GM18508 (cell line): ENCODE data around the gene MTX3.

ENCODE experiments used
- ATAC-seq: cut with Tn5 transposase; IDR thresholded peaks from one replicate; pipeline ENCODE4 v1.9.1; 2021; ENCODE audit warnings: moderate number of reproducible peaks; ENCODE audit not compliant: insufficient read depth, unreplicated experiment

MTX3 gene

DNA sequence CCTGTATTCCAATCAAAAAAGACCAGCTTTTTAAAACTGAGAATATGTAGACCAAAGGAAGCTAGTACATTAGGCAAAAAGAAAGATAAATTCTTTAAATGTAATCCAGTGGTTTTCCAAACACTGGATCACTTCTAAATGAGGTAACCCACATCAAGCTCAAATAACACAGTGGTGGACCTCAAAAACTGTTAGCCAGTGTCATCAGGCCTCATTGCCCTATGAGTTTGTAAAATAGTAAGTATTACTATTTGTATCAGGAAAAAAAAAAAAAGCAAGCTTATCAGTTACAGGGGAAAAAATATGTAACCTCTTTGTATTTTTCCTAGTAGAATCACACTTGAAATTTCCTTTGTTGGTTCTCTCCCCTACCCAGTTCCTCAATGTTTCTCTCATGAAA, 6.7 kb downstream of the MTX3 start:
- ATAC-seq, result no peak

DNA sequence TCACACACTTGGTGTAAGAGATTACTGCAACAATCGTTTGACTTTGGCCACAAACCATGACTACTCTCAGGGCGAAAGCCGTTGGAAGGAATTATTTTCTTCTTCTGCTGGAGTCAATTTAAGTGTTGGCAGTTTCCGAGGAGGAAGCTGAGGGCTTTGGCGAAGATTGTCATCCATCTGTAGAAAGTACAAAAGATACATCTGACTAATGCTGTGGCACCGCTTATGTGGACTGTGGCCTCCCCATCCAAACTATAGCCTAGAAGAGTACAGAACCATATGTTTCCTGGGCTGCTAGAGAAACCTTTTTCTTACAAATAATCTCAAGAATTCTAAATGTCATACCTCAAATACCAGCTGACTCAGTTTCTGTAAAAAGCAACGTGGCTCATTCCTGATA, 7.4 kb downstream of the MTX3 start:
- ATAC-seq, result no peak

DNA sequence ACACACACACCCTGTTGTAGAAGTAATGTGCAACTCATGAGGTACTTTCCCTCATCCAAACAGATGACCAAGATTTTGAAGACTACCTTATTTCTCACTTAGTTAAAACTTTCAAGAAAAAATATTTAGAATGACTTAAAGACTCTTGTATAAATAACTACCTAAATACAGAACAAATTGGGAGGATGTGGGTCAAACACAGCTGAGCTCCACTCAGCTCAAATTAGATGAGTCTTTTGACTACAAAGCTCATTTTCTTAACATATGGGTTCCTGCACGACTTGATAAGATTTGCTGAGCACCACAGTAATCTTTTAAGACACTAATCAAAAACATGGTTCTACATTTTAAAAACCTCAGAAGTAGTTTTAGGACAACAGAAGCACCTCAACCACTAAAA, 8.9 kb downstream of the MTX3 start:
- ATAC-seq, result no peak

DNA sequence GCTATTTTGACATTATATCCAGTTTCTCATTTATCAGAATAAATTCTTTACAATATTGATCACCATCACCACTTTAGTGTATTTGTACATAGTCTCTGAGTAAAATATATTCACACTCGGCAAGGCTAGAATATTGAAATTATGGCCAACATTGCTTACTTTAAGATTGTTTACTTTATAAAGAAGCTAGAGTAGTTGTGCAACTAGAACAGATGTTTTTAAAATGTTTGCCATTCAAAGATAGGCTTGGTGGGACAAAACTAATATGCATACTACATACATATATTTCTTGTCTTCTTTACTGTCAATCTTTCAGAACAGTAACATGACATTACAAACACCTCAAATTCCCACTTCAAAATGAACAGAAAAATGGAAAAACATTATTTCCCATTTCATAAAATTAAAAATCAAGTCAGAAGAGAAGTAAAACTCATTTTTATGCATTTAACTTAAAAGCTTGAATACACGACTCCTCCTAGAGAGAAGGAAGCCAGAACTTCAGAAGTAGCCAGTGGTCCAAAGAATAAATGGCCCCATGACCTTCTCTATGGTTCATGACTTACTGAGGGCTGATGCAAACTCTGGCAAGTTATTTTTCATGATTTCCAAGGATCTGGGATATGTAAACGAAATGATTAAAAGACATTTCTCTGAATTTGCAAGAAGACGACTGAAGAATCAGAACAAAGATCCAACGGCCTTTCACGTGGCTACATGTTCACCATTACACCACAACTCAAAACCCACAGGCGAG, 14.1 kb downstream of the MTX3 start:
- no peak for ATAC-seq

DNA sequence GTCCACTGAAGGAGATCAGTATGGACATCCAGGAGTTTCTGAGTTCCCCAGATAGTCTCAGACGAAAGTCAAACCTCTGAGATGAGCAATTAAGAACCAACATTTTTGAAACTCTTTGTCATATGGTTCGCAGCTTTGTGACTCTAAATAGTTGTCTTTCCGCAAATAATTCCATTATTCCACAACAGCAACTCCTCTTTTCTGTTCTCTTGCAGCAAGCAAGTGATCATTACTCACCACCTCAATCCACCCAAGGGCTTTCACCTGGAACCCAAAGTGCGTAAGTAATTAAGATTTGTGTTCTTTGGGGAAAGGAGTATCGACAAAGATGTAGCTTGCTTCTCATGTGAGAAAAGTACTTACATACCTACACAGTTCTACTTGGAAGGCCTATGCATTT, 15.6 kb downstream of the MTX3 start:
- no peak for ATAC-seq

DNA sequence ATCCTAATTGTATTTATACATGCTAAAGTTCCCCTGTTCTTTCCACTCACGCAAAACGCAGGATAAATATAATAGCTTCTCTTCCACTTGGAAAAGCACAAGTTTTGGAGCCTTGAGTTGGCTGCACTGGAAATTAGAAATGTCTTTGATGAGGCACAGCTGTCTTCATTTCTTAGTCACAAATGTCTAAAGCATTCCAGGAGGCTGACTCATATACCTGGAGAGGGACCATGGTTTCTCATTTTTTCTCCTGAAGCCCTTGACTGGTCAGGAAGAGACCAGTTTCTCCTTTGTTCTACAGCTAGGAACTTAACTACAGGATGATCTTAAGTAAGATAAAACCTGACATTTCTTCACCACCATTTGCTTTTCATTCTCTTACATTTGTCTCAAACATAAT, 16.2 kb downstream of the MTX3 start:
- no peak for ATAC-seq

DNA sequence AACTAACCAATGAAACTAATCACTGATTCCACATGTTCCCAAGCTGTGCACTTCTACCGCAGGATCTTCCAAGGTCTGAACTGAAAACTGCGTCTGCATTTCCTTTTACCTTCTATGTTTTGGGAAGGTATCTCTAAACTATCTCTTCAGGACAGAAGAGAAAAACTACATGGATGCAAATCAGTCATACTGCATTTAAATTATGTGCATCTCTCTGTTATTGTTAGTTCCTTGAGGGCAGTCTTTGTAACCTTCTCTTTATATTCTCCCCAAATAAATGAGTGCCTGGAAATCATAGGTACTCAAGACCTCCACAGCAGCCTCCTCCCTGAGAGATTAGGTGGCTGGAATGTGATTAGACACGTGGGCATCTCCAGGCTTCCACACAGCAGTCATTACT, 17.1 kb downstream of the MTX3 start:
- ATAC-seq, result no peak

DNA sequence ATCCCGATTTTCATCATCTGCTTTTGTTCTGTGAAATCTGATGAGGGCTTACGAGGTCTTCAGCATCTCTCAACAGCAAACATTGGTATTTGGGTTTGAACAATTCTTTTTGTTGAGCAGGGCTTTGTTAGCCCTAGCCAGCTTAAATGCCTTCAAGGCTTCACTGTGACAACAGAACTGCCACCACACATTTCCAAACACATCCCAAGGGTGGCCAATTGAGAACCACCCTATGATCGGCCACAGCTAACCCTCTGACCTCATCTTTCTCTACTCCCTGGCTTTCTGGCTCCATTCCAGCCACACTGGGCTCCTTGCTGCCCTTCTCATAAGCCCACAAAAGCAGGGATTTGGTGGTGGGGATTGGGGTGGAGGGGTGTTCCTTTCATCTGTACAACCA, 17.6 kb downstream of the MTX3 start:
- ATAC-seq, result no peak

DNA sequence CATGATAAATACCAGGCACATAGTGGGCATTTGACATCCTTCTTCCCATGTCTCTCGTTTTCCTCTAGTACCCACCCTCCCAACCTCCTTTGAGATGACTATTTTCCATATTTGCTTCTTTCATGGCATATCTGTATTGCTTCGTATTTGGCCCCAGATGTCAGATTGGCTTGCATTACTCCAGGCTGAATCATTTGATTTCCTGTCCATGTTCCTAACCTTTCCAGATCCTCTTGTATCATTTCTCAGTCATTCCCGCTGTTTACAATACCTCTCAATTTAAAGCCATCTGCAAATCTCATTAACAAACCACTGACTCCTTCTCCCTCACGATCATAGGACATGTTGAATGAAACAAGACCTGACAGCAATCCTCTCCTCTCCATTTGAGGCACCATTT, 19.9 kb downstream of the MTX3 start:
- ATAC-seq, result no peak

DNA sequence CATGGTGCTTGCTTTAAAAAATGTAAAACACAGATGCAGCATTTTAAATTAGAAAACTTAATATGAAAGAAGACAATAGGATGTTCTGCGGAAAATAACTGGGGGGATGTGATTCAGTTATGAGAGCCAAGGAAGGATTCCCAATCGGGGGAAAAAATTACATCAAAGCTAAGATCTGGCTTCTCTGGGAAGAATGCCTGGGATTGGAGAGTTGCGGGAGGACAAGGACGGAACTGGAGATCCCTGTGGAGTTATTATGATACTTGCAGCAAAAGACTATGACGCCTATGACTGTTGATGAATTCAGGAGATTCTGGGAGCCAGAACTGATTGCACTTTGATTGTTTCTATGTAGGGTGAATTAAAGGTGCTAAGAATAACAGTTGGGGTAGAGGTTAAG, 24.6 kb downstream of the MTX3 start:
- ATAC-seq, result no peak

DNA sequence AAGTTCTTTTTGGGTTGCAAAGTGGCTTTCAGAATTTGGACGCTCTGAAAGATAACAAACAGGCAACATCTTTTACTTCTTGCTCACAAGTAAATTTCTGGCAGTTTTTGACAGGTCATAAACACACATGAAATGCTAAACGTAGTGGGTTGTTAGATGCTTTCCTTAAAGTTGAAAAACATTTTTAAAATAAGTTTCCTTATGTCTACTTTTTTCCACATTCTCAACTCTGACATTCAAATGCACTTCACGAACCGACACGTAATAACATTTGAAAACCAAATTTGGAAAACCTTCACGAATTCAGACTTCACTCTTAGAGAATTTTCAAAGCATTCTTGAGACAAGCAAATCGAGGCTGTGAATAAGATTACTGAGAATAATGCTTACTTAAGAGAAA, 26.9 kb downstream of the MTX3 start:
- no peak for ATAC-seq

DNA sequence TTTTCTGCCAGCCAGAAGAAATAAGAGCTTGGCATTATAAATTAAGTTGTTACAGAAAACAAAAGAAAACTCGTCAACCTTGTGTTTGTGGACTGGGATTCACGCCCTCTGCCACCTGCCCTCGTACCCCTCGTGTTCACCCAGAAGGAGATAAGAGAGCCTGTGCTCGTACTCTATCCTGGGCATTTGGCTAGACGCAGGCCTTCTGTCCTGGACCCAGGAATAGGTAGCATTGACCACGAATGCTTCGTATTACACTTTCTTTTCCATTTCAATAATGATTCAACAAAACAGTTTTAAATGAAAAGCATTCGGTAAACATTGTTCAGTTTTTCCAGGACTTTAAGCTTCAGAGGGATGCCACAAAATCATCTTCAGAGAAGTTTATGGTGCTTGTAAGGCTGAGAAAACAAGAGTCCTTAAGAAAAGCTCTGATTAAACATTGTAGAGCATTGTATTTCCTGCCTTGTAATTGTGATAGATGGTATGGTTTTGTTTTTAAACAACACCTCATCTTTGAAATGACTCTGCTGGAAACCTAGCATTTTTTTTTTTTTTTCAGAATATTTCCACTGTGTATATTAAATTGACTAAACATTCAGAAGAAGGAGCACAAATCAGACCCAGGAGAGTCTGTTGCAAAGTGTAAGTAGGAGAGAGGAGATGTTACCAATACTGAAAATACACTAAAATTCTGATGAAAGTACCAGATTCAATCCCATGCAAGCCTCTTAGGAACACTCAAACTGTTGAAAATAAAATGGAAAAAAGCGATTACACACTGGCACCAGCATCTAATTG, 27.6 kb downstream of the MTX3 start:
- no peak for ATAC-seq

DNA sequence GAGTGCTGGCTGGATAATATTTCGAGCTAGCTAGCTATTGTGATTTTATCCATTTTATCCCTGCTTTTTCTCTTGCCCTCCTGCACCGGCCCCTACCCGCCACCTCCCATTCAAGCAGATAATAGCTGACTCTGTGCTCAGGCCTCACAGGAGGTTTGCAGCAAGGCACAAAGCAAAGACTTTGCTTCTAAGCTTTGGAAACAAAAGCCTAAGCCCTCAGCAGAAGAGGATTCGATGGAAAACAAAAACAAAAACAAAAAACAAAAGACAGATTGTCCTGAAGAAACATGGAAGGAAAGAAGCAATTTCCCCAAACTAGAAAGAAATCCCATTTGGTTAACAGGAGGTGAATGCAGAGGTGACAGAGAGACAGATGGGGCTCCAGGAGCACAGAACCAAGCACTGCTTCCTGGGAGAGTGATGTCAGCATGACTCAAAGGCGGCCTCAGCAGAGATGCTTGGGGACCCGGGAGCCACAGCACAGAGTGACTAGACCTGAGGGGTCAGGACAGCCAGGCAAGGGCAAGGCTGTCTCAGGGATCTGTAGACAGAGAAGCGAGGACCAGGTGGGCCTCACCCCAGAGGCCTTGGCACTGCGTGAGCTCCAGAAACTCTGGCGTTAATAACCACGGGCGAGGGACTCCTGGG, 28.4 kb downstream of the MTX3 start:
- no peak for ATAC-seq

DNA sequence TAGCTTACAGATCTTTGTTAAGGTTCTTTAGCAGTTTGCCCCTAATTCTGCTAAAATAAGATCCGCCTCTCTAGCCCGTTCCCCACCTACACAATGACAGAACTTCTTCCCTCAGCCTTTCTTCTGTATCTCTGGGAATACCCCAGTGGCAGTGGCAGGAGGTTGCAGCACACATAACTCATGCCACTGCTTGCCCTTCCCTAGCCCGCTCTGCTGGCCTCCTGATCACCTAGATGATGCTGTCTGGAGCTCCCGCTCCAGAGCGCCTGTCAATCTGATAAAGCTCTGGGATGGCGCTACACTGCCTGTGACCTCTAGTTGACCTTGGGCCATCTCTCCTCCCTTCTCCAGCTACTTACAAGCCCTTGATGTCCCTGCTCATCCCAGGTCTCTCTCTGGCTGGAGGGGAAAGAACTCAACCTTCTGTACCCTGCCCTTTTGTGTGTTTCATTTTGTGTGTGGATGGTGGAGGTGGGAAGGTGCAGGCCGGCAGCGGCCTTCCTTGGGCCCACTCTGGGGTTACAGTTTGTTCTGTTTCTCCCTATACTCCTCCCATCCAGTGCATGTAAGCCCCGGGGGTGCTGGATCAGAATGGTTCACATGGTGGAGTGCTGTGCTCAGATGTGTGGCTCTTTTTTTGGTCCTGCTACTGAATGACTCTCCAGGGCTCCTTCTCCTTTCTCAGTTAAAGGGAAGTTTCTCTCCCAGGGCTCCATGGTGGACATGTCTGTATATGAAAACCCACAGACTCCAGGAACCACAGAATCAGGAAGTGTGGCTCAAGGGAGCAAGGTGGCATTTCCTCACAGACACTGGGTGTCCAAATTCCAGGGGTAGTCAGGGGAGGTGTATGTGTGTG, 29.1 kb downstream of the MTX3 start:
- no peak for ATAC-seq

DNA sequence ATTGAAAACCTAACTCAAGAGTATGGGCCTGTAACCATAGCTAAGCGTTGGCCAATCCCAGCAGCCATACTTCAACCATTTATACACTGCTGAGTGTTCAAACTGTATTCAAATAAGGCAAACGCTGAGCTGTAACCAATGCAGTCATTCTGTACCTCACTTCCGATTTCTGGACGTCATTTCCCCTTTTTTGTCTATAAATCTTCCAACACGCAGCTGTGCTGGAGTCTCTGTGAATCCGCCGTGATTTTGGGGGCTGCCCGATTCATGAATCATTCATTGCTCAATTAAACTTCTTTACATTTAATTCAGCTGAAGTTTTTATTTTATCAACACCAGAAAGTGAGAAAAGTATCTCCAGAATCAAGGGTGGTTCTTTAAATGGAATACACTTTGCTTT, 31.7 kb downstream of the MTX3 start:
- no peak for ATAC-seq

DNA sequence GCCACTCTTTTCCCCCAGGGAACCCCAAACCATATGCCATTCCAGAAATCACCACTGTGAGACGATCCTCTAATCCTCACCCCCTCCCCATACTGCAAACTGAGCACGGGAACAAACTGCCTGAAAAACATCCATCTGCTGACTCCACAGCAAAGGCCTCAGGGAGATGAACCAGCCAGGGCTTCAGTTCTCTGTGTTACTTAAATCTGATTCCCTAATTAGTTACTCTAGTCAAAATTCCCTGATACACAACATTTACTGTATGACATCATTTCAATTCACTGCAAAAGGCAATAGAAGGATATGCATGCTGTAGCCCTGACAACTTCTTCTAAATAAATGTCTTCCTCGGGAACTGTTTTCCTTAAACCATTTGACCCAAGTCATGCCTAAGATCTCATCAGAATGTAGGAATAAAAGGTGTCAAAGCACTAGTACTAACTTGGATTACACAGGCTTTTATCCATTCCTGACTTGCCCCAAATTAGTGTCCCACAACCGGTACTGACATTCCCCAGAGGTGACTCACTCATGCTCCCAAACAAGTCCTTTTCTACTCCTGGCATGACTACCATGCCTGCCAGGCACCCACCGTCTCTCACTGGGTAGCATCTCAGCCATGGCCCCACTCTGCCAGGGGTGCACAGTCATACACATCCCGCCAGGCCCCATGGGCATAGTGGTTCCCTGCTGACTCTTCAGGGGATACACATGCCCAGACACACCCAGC, 35.0 kb downstream of the MTX3 start:
- no peak for ATAC-seq

DNA sequence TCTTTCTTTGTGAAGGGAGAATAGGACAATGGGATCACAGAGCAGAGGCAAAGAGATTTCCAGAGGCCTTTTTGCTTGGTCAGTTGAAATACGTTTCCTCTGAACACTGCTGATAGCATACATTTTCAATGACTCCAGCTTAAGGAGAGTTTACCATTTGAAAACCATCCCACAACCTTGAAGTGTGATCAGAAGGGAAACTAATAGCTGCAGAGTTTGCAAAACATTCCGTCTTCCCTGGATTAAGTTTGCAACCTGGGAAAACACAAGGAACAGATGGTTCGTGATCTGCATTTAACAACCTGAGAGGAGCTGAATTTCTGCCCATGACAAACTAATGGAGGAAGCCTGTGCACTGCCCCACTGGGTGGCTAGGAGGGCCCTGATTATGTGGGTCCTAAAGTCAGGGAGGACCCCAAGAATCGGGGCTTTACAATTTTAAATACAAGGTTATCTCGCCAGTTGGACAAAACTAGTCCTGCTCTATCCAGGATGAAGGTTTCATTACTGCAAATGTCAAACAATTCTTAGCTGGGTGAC, 35.6 kb downstream of the MTX3 start:
- ATAC-seq, result no peak

DNA sequence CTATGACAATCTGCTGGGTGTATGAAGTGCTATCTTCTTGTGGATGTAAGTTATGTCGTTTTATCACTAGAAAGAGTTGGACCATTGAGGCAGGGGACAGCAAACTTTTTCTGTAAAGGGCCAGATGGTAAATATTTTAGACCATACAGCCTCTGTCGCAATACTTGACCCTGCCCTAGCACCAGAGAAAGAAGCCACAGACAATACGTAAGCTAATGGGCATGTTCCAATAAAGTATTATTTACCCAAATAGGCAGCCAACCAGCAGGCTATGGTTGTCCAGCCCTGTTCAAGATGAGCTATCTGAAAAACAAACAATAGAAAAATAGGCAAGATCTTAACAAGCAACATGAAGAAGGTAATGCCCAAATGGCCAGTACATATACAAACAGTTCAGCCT, 36.4 kb downstream of the MTX3 start:
- no peak for ATAC-seq

DNA sequence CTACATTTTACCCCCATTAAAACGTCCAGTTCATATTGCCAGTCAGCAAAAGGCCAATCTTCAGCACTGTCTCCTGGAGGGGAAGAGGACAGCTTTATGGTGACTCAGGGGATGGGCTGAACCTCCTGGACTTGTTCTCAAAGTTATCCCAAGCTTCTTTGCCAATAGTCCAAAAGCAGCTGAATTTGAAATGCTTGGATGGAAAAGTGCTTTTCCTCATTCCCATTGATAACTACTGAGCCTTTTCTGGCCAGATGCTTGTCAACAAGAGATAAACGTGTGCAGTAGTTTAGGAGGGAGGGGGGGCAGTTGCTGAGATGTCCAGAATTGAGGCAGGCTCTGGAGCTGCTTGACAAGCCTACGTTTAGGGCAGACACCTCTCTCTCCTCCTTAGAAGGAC, 43.5 kb downstream of the MTX3 start:
- no peak for ATAC-seq

DNA sequence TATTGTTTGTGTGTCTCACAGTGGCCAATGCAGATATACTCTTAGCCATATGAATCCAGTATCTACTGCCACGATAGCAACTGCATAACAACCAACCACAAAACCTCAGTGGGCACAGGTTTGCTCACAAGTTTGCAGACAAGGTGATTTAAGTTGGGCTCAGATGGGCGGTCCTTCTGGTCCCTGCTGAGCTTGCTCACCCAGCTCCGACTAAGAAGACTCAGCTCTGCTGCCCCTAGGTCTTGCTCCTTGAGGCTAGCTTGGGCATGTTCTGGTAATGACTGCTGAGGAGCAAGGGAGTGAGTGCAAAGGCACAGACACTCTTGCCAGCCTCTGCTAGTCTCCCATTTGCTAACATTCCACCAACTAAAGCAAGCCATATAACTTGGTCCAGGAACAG, 52.6 kb downstream of the MTX3 start:
- no peak for ATAC-seq
